Lung (tissue), 12 donors: ENCODE measurements around the gene LARP4B. TPM values are rescaled to one million over a fixed set of nuclear protein-coding genes. Genes with fewer than 3 reads are reported as not detected.
A peak's percentile ranks its signal among the peaks of the same experiment; 100 is the strongest.

Experiments
- ATAC-seq: fragments of 200-7000 bp; cut with Tn5 transposase; one replicate; pipeline ENCODE4 v1.9.1; 2020; ENCODE audit warnings: moderate number of reproducible peaks; ENCODE audit not compliant: insufficient read depth, low FRiP score
- DNase-seq, 3 donors: peaks; one replicate each; pipeline ENCODE4 v3.0.0-alpha.2; 2013 to 2017
- H3K27ac ChIP-seq, 2 donors: one replicate each; pipeline ENCODE4 v1.5.1; 2013; ENCODE audit warnings: mild to moderate bottlenecking in 2 of 2, moderate library complexity in 2 of 2, control low read depth in 1 of 2, inconsistent platforms in 1 of 2, low read depth in 1 of 2, low read length in 1 of 2
- H3K27me3 ChIP-seq, 3 donors: one replicate each; pipeline ENCODE4 v1.5.1; 2013; ENCODE audit warnings: low read length in 2 of 3; ENCODE audit not compliant: control insufficient read depth in 3 of 3, insufficient read depth in 3 of 3
- H3K36me3 ChIP-seq, 4 donors: one replicate each; pipeline ENCODE4 v1.5.1; 2013; ENCODE audit warnings: low read length in 4 of 4, mild to moderate bottlenecking in 1 of 4, moderate library complexity in 1 of 4; ENCODE audit not compliant: control insufficient read depth in 4 of 4, insufficient read depth in 4 of 4
- H3K4me1 ChIP-seq, 5 donors: one replicate each; pipeline ENCODE4 v1.5.1; 2013; ENCODE audit warnings: low read length in 5 of 5, mild to moderate bottlenecking in 2 of 5, moderate library complexity in 1 of 5; ENCODE audit not compliant: control insufficient read depth in 5 of 5, insufficient read depth in 5 of 5
- H3K4me3 ChIP-seq: one replicate; pipeline ENCODE4 v1.5.1; 2013; ENCODE audit warnings: mild to moderate bottlenecking, control low read depth, moderate library complexity
- H3K9ac ChIP-seq, 2 donors: one replicate each; pipeline ENCODE4 v1.5.1; 2013; ENCODE audit warnings: low read length in 2 of 2, control low read depth in 1 of 2; ENCODE audit not compliant: insufficient read depth in 1 of 2
- H3K9me3 ChIP-seq, 4 donors: one replicate each; pipeline ENCODE4 v1.5.1; 2013; ENCODE audit warnings: low read length in 3 of 4, mild to moderate bottlenecking in 1 of 4, moderate library complexity in 1 of 4; ENCODE audit not compliant: control insufficient read depth in 4 of 4, insufficient read depth in 3 of 4
- WGBS, 2 donors: extraction: QIAGEN DNeasy Blood & Tissue Kit; methylation state at CpG; one replicate each; pipeline ENCODE4 v1.1.7; 2013; 5-methylcytosine and 5-hydroxymethylcytosine counted together
- polyA plus RNA-seq, 2 donors: library from polyadenylated mRNA; stranded (reverse); fragments of 200-250 nt; gene quantifications; one replicate each; pipeline ENCODE4 v1.2.1, GENCODE V29; 2013
- total RNA-seq, 2 donors: library from RNA; depleted of rRNA in 1 of 2; stranded (reverse); fragments of >200 nt in 1 of 2; gene quantifications; one replicate each; pipeline ENCODE4 v1.2.1, GENCODE V29; 2014 to 2021
- TF ChIP-seq, protein P1 (sequence below): IDR thresholded peaks from 2 replicates; pipeline ENCODE4 v1.5.1; 2012; ENCODE audit warnings: mild to moderate bottlenecking; ENCODE audit errors: control extremely low read depth, extremely low read depth
- donor health status: control.
- donor health status: control.
- donor health status: Bipolar disorder and iron deficiency.
- donor health status: healthy.
- donor health status: DM: yes; HTN: yes; CAD: no.

LARP4B gene
- total and polyA plus RNA-seq, 4 donors: 24.7 to 133 (median 66.9) TPM

GRCh38 chr10:970311-971149 is 39.0 kb upstream of the LARP4B start:
- Histone ChIP-seq H3K27ac (peak overlapping the region in 1 of 2 donors; percentile 82), H3K36me3 (no peaks in the 10 kb centered on the region), H3K4me3 (no peak overlapping the region), H3K4me1 (peaks cover 0 to 27% (median 6%) of the 10 kb centered on the region in 5 donors), H3K27me3 (no peaks in the 10 kb centered on the region), H3K9me3 (no peaks in the 10 kb centered on the region), H3K9ac (peak overlapping the region; percentile 14 to 26)
- peak; percentile 73 for ATAC-seq
- DNase-seq: peak; percentile 65 to 83 (median 82)
- TF ChIP-seq, protein P1, sequence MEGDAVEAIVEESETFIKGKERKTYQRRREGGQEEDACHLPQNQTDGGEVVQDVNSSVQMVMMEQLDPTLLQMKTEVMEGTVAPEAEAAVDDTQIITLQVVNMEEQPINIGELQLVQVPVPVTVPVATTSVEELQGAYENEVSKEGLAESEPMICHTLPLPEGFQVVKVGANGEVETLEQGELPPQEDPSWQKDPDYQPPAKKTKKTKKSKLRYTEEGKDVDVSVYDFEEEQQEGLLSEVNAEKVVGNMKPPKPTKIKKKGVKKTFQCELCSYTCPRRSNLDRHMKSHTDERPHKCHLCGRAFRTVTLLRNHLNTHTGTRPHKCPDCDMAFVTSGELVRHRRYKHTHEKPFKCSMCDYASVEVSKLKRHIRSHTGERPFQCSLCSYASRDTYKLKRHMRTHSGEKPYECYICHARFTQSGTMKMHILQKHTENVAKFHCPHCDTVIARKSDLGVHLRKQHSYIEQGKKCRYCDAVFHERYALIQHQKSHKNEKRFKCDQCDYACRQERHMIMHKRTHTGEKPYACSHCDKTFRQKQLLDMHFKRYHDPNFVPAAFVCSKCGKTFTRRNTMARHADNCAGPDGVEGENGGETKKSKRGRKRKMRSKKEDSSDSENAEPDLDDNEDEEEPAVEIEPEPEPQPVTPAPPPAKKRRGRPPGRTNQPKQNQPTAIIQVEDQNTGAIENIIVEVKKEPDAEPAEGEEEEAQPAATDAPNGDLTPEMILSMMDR: no peak
- 36 to 54% methylated on average over 14 of the region's 14 CpGs for WGBS, 2 donors

GRCh38 chr10:969473-970150 is 38.1 kb upstream of the LARP4B start:
- no peak overlapping the region for H3K4me3 ChIP-seq
- no peak overlapping the region for H3K9ac ChIP-seq
- ATAC-seq (no peak), DNase-seq (peak in 2 of 3 donors; percentile 33 to 41)
- H3K27ac ChIP-seq: peak overlapping the region in 1 of 2 donors; percentile 72
- no peaks in the 10 kb centered on the region for H3K36me3 ChIP-seq
- no peaks in the 10 kb centered on the region for H3K9me3 ChIP-seq
- TF ChIP-seq, protein P1: no peak
- H3K4me1 ChIP-seq: peaks cover 0 to 27% (median 6%) of the 10 kb centered on the region in 5 donors
- 68 to 84% methylated on average over 15 of the region's 15 CpGs for WGBS, 2 donors
- H3K27me3 ChIP-seq: no peaks in the 10 kb centered on the region

DNA sequence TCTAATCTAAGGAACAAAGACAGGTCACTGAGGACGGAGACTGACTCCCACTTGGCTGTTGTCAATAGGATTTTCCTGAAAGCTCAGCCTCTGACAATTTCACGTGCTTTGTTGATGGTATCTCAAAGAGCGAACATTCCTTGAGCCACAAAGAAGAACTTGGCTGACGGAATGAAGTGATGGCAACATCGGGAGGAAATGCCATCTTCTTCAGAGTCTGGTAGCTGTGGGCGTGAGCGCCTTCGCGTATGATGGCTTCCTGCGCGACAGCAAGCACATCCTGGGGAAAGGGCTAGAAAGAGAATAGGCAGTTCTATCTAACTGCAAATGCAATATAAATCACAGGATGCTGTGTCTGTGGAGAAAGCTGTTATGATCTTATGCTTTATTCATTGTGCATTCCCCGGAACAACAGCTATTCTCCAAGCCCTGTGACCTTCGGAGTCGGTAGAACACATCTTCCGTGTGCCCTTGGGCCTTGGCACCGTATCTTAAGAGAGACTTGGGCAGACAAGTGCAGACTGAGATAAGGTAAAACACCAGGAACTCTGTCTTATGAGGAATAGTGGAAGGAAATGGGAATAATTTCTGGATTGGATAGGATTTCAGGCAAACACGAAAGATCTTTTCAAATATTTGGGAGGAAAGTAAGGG is 37.2 kb upstream of the LARP4B start:
- WGBS, 2 donors: 60 to 73% methylated on average over 17 of the region's 17 CpGs
- no peak for DNase-seq
- H3K27ac ChIP-seq: peak overlapping the region in 1 of 2 donors; percentile 43
- no peaks in the 10 kb centered on the region for H3K36me3 ChIP-seq
- TF ChIP-seq, protein P1: no peak
- no peaks in the 10 kb centered on the region for H3K27me3 ChIP-seq
- H3K4me3 ChIP-seq: no peak overlapping the region
- ATAC-seq: no peak
- H3K9me3 ChIP-seq: no peaks in the 10 kb centered on the region
- H3K4me1 ChIP-seq: peaks cover 0 to 27% (median 6%) of the 10 kb centered on the region in 5 donors
- no peak overlapping the region for H3K9ac ChIP-seq
